OCI-LY3 (cell line): ENCODE measurements around the gene TRIP10.

Experiments
- EZH2phosphoT487 ChIP-seq: fragments of 200-600 bp; shearing (Covaris generic); IDR thresholded peaks from 2 replicates; pipeline ENCODE4 v1.6.1; 2018; ENCODE audit warnings: antibody characterized with exemption, mixed run types, low read depth
- TF ChIP-seq, protein P1 (sequence below): fragments of 200-600, 300-600 bp; sonication (generic); IDR thresholded peaks from 2 replicates; pipeline ENCODE4 v1.5.1; 2014; ENCODE audit warnings: antibody characterized with exemption, low read length, low read depth

DNA sequence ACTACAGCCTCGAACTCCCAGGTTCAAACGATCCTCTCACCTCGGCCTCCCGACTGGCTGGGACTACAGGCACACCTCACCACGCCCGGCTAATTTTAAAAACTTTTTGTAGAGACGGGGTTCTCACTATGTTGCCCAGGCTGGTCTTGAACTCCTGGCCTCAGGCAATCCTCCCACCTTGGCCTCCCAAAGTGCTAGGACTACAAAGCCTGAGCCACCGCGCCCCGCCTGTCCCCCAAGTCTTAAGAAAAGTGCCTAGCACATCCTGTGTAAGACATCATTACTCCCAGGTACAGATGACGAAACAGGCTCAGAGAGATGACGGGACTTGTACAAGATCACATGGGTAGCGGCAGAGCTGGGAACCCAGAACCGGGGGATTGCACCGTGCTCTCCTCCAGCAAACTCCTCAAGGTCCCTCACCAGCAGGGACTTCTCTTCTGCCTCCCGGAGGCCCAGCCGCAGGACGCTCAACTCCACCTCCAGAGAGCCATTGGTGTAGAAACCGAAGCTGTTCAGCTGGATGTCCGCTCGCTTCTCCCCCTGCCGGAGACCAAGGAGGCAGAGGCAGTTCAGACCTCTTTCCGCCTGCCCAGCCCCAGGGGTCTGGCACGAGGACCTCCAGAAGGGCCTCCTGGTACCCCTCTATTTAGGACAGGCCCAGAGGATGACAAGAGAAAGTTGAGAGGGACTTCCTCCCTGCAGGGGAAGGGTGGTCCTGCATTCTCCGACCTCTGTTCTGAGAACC, 3.1 kb upstream of the TRIP10 start:
- TF ChIP-seq, protein P1, sequence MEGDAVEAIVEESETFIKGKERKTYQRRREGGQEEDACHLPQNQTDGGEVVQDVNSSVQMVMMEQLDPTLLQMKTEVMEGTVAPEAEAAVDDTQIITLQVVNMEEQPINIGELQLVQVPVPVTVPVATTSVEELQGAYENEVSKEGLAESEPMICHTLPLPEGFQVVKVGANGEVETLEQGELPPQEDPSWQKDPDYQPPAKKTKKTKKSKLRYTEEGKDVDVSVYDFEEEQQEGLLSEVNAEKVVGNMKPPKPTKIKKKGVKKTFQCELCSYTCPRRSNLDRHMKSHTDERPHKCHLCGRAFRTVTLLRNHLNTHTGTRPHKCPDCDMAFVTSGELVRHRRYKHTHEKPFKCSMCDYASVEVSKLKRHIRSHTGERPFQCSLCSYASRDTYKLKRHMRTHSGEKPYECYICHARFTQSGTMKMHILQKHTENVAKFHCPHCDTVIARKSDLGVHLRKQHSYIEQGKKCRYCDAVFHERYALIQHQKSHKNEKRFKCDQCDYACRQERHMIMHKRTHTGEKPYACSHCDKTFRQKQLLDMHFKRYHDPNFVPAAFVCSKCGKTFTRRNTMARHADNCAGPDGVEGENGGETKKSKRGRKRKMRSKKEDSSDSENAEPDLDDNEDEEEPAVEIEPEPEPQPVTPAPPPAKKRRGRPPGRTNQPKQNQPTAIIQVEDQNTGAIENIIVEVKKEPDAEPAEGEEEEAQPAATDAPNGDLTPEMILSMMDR, result peak; percentile 80
- no peak for TF ChIP-seq EZH2phosphoT487
